ENCODE data around the gene AKAP7.

AKAP7 gene

DNA sequence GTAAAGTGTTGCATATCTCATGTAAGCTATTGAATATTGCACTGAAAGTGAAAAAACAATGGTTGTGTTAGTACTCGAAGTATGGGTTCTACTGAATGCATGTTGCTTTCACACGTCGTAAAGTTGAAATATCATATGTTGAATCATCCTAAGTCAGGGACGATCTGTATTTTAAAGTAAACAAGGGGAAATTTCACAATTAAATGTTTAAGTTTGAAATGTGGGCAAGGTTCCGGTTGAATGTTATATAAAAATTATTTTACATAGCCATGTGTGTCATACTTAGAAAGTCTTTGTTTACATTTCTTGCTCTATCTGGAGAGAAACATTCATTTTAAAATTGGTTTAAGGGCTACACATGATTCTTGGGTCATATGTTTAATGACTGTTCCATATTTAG lies 76.8 kb downstream of the AKAP7 start:
- Histone ChIP-seq H3K4me2 (ENCODE audit: low read depth, low read length, poor library complexity, severe bottlenecking) (no peak overlapping the region), H3K9me2 (replicated peaks; ENCODE audit: insufficient read depth, low read length) (no peaks in the 10 kb centered on the region), H2AFZ (ENCODE audit: low read depth, low read length, severe bottlenecking) (no peak overlapping the region), H3F3A (ENCODE audit: insufficient read depth) (no peaks in the 10 kb centered on the region), H3K9me3 (ENCODE audit: insufficient read depth, low read length) (no peaks in the 10 kb centered on the region), H3K4me3 (ENCODE audit: insufficient read depth, low read length, poor library complexity, severe bottlenecking) (no peak overlapping the region), H3K9ac (ENCODE audit: low read length) (no peak overlapping the region), H3K79me2 (ENCODE audit: insufficient read depth, low read length) (no peaks in the 10 kb centered on the region), H3K36me3 (ENCODE audit: low read length) (no peaks in the 10 kb centered on the region), H3K27me3 (ENCODE audit: low read length) (no peaks in the 10 kb centered on the region), H3K27ac (ENCODE audit: low read depth, low read length) (no peak overlapping the region), H4K20me1 (ENCODE audit: low read depth, low read length) (no peaks in the 10 kb centered on the region)
- TF ChIP-seq, protein P1, sequence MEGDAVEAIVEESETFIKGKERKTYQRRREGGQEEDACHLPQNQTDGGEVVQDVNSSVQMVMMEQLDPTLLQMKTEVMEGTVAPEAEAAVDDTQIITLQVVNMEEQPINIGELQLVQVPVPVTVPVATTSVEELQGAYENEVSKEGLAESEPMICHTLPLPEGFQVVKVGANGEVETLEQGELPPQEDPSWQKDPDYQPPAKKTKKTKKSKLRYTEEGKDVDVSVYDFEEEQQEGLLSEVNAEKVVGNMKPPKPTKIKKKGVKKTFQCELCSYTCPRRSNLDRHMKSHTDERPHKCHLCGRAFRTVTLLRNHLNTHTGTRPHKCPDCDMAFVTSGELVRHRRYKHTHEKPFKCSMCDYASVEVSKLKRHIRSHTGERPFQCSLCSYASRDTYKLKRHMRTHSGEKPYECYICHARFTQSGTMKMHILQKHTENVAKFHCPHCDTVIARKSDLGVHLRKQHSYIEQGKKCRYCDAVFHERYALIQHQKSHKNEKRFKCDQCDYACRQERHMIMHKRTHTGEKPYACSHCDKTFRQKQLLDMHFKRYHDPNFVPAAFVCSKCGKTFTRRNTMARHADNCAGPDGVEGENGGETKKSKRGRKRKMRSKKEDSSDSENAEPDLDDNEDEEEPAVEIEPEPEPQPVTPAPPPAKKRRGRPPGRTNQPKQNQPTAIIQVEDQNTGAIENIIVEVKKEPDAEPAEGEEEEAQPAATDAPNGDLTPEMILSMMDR (IDR thresholded peaks at IDR 0.05; ENCODE audit: insufficient read depth, low read length, poor library complexity, severe bottlenecking), result no peak
- no peak for TF ChIP-seq EZH2phosphoT487 (conservative IDR thresholded peaks at IDR 0.05; ENCODE audit: low read length)

DNA sequence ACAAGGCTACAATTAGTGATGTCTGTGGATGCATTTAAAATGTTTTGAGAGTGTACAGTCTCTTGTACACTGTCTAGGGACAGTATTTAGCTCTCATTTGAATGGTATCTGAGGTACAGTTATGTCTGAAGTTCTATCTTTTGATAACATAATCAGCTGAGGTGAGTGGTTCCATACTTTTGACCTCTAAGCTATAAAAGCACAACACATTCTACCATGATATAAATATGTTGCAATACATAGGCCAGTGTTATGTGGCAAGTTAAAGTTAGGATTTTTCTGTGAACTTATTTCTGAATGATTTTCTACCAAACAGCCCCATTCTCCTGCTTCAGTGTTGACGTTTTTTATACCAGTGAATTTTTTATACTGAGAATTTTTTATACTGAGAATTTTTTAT lies 77.6 kb downstream of the AKAP7 start:
- Histone ChIP-seq H3K79me2 (ENCODE audit: insufficient read depth, low read length) (no peaks in the 10 kb centered on the region), H3K4me3 (ENCODE audit: insufficient read depth, low read length, poor library complexity, severe bottlenecking) (no peak overlapping the region), H3K9me3 (ENCODE audit: insufficient read depth, low read length) (no peaks in the 10 kb centered on the region), H3K9me2 (replicated peaks; ENCODE audit: insufficient read depth, low read length) (no peaks in the 10 kb centered on the region), H4K20me1 (ENCODE audit: low read depth, low read length) (no peaks in the 10 kb centered on the region), H3K36me3 (ENCODE audit: low read length) (no peaks in the 10 kb centered on the region), H3K27me3 (ENCODE audit: low read length) (no peaks in the 10 kb centered on the region), H2AFZ (ENCODE audit: low read depth, low read length, severe bottlenecking) (no peak overlapping the region), H3K4me2 (ENCODE audit: low read depth, low read length, poor library complexity, severe bottlenecking) (no peak overlapping the region), H3K9ac (ENCODE audit: low read length) (no peak overlapping the region), H3F3A (ENCODE audit: insufficient read depth) (no peaks in the 10 kb centered on the region), H3K27ac (ENCODE audit: low read depth, low read length) (no peak overlapping the region)
- TF ChIP-seq, protein P1 (IDR thresholded peaks at IDR 0.05; ENCODE audit: insufficient read depth, low read length, poor library complexity, severe bottlenecking), result no peak
- no peak for TF ChIP-seq EZH2phosphoT487 (conservative IDR thresholded peaks at IDR 0.05; ENCODE audit: low read length)

DNA sequence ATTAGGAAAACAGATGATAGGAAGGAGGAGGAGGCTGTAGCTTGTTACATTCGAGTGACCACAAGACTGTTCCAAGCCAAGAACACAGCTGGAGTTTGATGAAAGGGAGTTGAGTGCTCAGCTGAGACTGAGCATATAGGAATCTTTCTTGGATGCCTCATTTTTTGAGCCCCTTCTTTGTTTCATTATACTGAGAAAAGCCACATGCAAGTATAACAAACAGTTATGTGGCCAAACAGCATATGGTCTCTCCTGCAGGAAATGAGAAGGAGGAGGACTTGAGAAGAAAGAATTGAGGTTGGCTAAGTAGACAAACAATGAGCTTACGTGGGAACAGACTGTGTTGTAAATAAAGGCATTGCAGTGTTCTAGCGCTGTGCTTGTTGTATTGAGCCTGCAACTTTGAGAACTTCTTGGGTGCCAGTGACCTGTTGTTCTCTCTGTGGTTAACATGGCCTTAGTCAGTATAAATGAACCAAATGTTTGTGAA lies 78.3 kb downstream of the AKAP7 start:
- Histone ChIP-seq H3K4me2 (ENCODE audit: low read depth, low read length, poor library complexity, severe bottlenecking) (no peak overlapping the region), H3K9ac (ENCODE audit: low read length) (no peak overlapping the region), H3K4me3 (ENCODE audit: insufficient read depth, low read length, poor library complexity, severe bottlenecking) (no peak overlapping the region), H3K27ac (ENCODE audit: low read depth, low read length) (no peak overlapping the region), H3K9me2 (replicated peaks; ENCODE audit: insufficient read depth, low read length) (no peaks in the 10 kb centered on the region), H3K36me3 (ENCODE audit: low read length) (no peaks in the 10 kb centered on the region), H3K27me3 (ENCODE audit: low read length) (no peaks in the 10 kb centered on the region), H4K20me1 (ENCODE audit: low read depth, low read length) (no peaks in the 10 kb centered on the region), H2AFZ (ENCODE audit: low read depth, low read length, severe bottlenecking) (no peak overlapping the region), H3K79me2 (ENCODE audit: insufficient read depth, low read length) (no peaks in the 10 kb centered on the region), H3F3A (ENCODE audit: insufficient read depth) (no peaks in the 10 kb centered on the region), H3K9me3 (ENCODE audit: insufficient read depth, low read length) (no peaks in the 10 kb centered on the region)
- no peak for TF ChIP-seq EZH2phosphoT487 (conservative IDR thresholded peaks at IDR 0.05; ENCODE audit: low read length)
- TF ChIP-seq, protein P1 (IDR thresholded peaks at IDR 0.05; ENCODE audit: insufficient read depth, low read length, poor library complexity, severe bottlenecking), result no peak

Measured in SU-DHL-6 (cell line).